Measurements from ENCODE around the gene RGS7BP. TPM values are rescaled to one million over a fixed set of nuclear protein-coding genes. Genes with fewer than 3 reads are reported as not detected.

RGS7BP gene
- total and polyA plus RNA-seq, 2 donors (not counting 1 experiment from before 2014, with no cell fraction given): under 0.01 to 0.20 TPM

GRCh38 chr5:64566310-64566916, 60.6 kb downstream of the RGS7BP start:
- no peaks in the 10 kb centered on the region for H3K4me1 ChIP-seq (ENCODE audit: control insufficient read depth, extremely low read depth, insufficient read depth, low read length)
- H3K79me2 ChIP-seq (ENCODE audit: control insufficient read depth, insufficient read depth, low read length): no peaks in the 10 kb centered on the region
- DNase-seq (ENCODE audit: low read depth in 2 of 2): no peak
- no peaks in the 10 kb centered on the region for H3K36me3 ChIP-seq (ENCODE audit: control insufficient read depth, insufficient read depth, low read length)
- no peaks in the 10 kb centered on the region for H3K9me3 ChIP-seq (ENCODE audit: control insufficient read depth, insufficient read depth, low read depth, low read length)
- no peaks in the 10 kb centered on the region for H4K20me1 ChIP-seq (ENCODE audit: control insufficient read depth, extremely low read depth, insufficient read depth, low read length)
- H3K27me3 ChIP-seq (ENCODE audit: control insufficient read depth, insufficient read depth, low read length): no peaks in the 10 kb centered on the region
- no peak overlapping the region for H3K4me2 ChIP-seq (ENCODE audit: extremely low read depth, insufficient read depth, low read length)
- no peak overlapping the region for H3K9ac ChIP-seq (ENCODE audit: insufficient read depth, low read length)
- TF ChIP-seq EZH2 (IDR thresholded peaks at IDR 0.05; ENCODE audit: low read length, missing control alignments) (no peak), CTCF (conservative IDR thresholded peaks at IDR 0.05 in 1 of 2, IDR thresholded peaks at IDR 0.05 in 1 of 2; ENCODE audit: low read depth in 1 of 2, low read length in 2 of 2) (no peak)
- H3K4me3 ChIP-seq (replicated peaks in 1 of 4; ENCODE audit: control extremely low read depth in 1 of 4, insufficient read depth in 1 of 4, low read depth in 3 of 4, low read length in 4 of 4): no peak overlapping the region
- no peak overlapping the region for H3K27ac ChIP-seq (ENCODE audit: insufficient read depth, low read length)
- no peak overlapping the region for H2AFZ ChIP-seq (ENCODE audit: low read length)

- H3K9ac ChIP-seq (ENCODE audit: insufficient read depth, low read length): no peak overlapping the region
- TF ChIP-seq CTCF (conservative IDR thresholded peaks at IDR 0.05 in 1 of 2, IDR thresholded peaks at IDR 0.05 in 1 of 2; ENCODE audit: low read depth in 1 of 2, low read length in 2 of 2) (no peak), EZH2 (IDR thresholded peaks at IDR 0.05; ENCODE audit: low read length, missing control alignments) (no peak)
- H4K20me1 ChIP-seq (ENCODE audit: control insufficient read depth, extremely low read depth, insufficient read depth, low read length): no peaks in the 10 kb centered on the region
- no peaks in the 10 kb centered on the region for H3K4me1 ChIP-seq (ENCODE audit: control insufficient read depth, extremely low read depth, insufficient read depth, low read length)
- H3K36me3 ChIP-seq (ENCODE audit: control insufficient read depth, insufficient read depth, low read length): no peaks in the 10 kb centered on the region
- H3K4me3 ChIP-seq (replicated peaks in 1 of 4; ENCODE audit: control extremely low read depth in 1 of 4, insufficient read depth in 1 of 4, low read depth in 3 of 4, low read length in 4 of 4): no peak overlapping the region
- H2AFZ ChIP-seq (ENCODE audit: low read length): no peak overlapping the region
- H3K9me3 ChIP-seq (ENCODE audit: control insufficient read depth, insufficient read depth, low read depth, low read length): no peaks in the 10 kb centered on the region
- no peak overlapping the region for H3K27ac ChIP-seq (ENCODE audit: insufficient read depth, low read length)
- DNase-seq (ENCODE audit: low read depth in 2 of 2): no peak
- H3K79me2 ChIP-seq (ENCODE audit: control insufficient read depth, insufficient read depth, low read length): no peaks in the 10 kb centered on the region
- H3K4me2 ChIP-seq (ENCODE audit: extremely low read depth, insufficient read depth, low read length): no peak overlapping the region
- no peaks in the 10 kb centered on the region for H3K27me3 ChIP-seq (ENCODE audit: control insufficient read depth, insufficient read depth, low read length)
These were observed 64.0 kb downstream of the RGS7BP start for GRCh38 chr5:64569858-64570257.

- no peak overlapping the region for H3K4me2 ChIP-seq (ENCODE audit: extremely low read depth, insufficient read depth, low read length)
- H3K9me3 ChIP-seq (ENCODE audit: control insufficient read depth, insufficient read depth, low read depth, low read length): no peaks in the 10 kb centered on the region
- H3K36me3 ChIP-seq (ENCODE audit: control insufficient read depth, insufficient read depth, low read length): no peaks in the 10 kb centered on the region
- H3K4me1 ChIP-seq (ENCODE audit: control insufficient read depth, extremely low read depth, insufficient read depth, low read length): no peaks in the 10 kb centered on the region
- no peak for DNase-seq (ENCODE audit: low read depth in 2 of 2)
- H3K27ac ChIP-seq (ENCODE audit: insufficient read depth, low read length): no peak overlapping the region
- H4K20me1 ChIP-seq (ENCODE audit: control insufficient read depth, extremely low read depth, insufficient read depth, low read length): no peaks in the 10 kb centered on the region
- no peak overlapping the region for H3K9ac ChIP-seq (ENCODE audit: insufficient read depth, low read length)
- no peak overlapping the region for H3K4me3 ChIP-seq (replicated peaks in 1 of 4; ENCODE audit: control extremely low read depth in 1 of 4, insufficient read depth in 1 of 4, low read depth in 3 of 4, low read length in 4 of 4)
- no peaks in the 10 kb centered on the region for H3K79me2 ChIP-seq (ENCODE audit: control insufficient read depth, insufficient read depth, low read length)
- no peaks in the 10 kb centered on the region for H3K27me3 ChIP-seq (ENCODE audit: control insufficient read depth, insufficient read depth, low read length)
- TF ChIP-seq EZH2 (IDR thresholded peaks at IDR 0.05; ENCODE audit: low read length, missing control alignments) (no peak), CTCF (conservative IDR thresholded peaks at IDR 0.05 in 1 of 2, IDR thresholded peaks at IDR 0.05 in 1 of 2; ENCODE audit: low read depth in 1 of 2, low read length in 2 of 2) (no peak)
- H2AFZ ChIP-seq (ENCODE audit: low read length): no peak overlapping the region
These were observed 64.7 kb downstream of the RGS7BP start for GRCh38 chr5:64570395-64570996.

Data from fibroblast of lung (primary cell).